K562 (cell line): ENCODE measurements around the gene SCAMP3. TPM values are rescaled to one million over a fixed set of nuclear protein-coding genes. Genes with fewer than 3 reads are reported as not detected.

Experiments
- BACH1 ChIP-seq: fragments of 200-800 bp; sonication (Bioruptor generic); IDR thresholded peaks from 2 replicates; pipeline ENCODE4 v1.6.1; 2016; ENCODE audit warnings: missing genetic modification characterization, missing compliant biosample characterization
- BCL6 ChIP-seq: fragments of 250-450 bp; sonication (Bioruptor Pico); IDR thresholded peaks from 2 replicates; pipeline ENCODE4 v1.4.0; 2020
- C11orf30 ChIP-seq: fragments of 450-650 bp; IDR thresholded peaks from 2 replicates; pipeline ENCODE4 v1.6.1; 2016; ENCODE audit warnings: low read depth, mild to moderate bottlenecking
- DDX20 ChIP-seq: fragments of 450-650 bp; IDR thresholded peaks from 2 replicates; pipeline ENCODE4 v1.6.1; 2016; ENCODE audit warnings: missing genetic modification characterization, low read depth, mild to moderate bottlenecking, missing compliant biosample characterization, moderate library complexity
- ETV1 ChIP-seq: fragments of 450-650 bp; conservative IDR thresholded peaks from 2 replicates; pipeline ENCODE4 v1.6.1; 2016; ENCODE audit warnings: missing genetic modification characterization, control low read depth, low read depth, missing compliant biosample characterization
- GTF2B ChIP-seq: IDR thresholded peaks from 2 replicates; pipeline ENCODE4 v1.6.1; 2011; ENCODE audit not compliant: insufficient read length; ENCODE audit errors: extremely low read depth
- HDAC3 ChIP-seq: fragments of 450-650 bp; IDR thresholded peaks from 2 replicates; pipeline ENCODE4 v1.6.1; 2018; ENCODE audit warnings: borderline replicate concordance, mild to moderate bottlenecking, moderate library complexity; ENCODE audit not compliant: partially characterized antibody
- KLF1 ChIP-seq: fragments of 450-650 bp; IDR thresholded peaks from 2 replicates; pipeline ENCODE4 v1.6.1; 2016; ENCODE audit warnings: missing genetic modification characterization, missing compliant biosample characterization
- NFRKB ChIP-seq: fragments of 450-650 bp; IDR thresholded peaks from 2 replicates; pipeline ENCODE4 v1.6.1; 2016; ENCODE audit warnings: low read depth
- POLR2A ChIP-seq: fragments of 450-650 bp; conservative IDR thresholded peaks from 2 replicates; pipeline ENCODE4 v1.6.1; 2016
- SAFB ChIP-seq: fragments of 200-400 bp; formaldehyde crosslinking; IDR thresholded peaks from 2 replicates; pipeline ENCODE4 v1.6.1; 2017; ENCODE audit warnings: low read depth, low read length, borderline replicate concordance
- SNRNP70 ChIP-seq: fragments of 200-400 bp; formaldehyde crosslinking; optimal IDR thresholded peaks from 2 replicates; pipeline ENCODE3; 2017; ENCODE audit warnings: low read depth, low read length
- TBP ChIP-seq: optimal IDR thresholded peaks from 2 replicates; pipeline ENCODE3; 2011; ENCODE audit warnings: low read depth, low read length, improper control_type of control experiment
- TEAD1 ChIP-seq, 2 experiments: fragments of 450-650 bp in 1 of 2; sonication (generic) in 1 of 2; formaldehyde crosslinking; IDR thresholded peaks; 2 replicates each; pipeline versions ENCODE4 v1.4.0 to v1.8.0; 2020 to 2022; ENCODE audit warnings: mild to moderate bottlenecking in 2 of 2, missing genetic modification reagents in 1 of 2
- ZNF445 ChIP-seq: fragments of 250-450 bp; sonication (Bioruptor Pico); IDR thresholded peaks from 2 replicates; pipeline ENCODE4 v1.4.0; 2020; ENCODE audit warnings: low read depth, mild to moderate bottlenecking, moderate library complexity
- ZNF830 ChIP-seq: fragments of 250-450 bp; sonication (Bioruptor Pico); IDR thresholded peaks from 2 replicates; pipeline ENCODE4 v1.5.0; 2021; ENCODE audit warnings: mild to moderate bottlenecking
- ZSCAN29 ChIP-seq: fragments of 450-650 bp; IDR thresholded peaks from 2 replicates; pipeline ENCODE4 v1.6.1; 2017
- polyA plus RNA-seq, 8 experiments: library from polyadenylated mRNA; depleted of rRNA in 4 of 8; stranded (reverse) in 5 of 8; unstranded in 3 of 8; fragments of >200 nt; fragmentation: Nextera tagmentation in 2 of 8; fragmentation: Illumina TruSeq in 1 of 8; extraction: Ambion mirVana in 2 of 8; extraction: Trizol in 1 of 8; gene quantifications; 2 replicates each; pipeline versions ENCODE4 v1.2.1 to v1.2.3, GENCODE V29; 2011 to 2014; ENCODE audit warnings: inconsistent platforms in 1 of 8, missing spikeins in 1 of 8
- total RNA-seq, 7 experiments: library from RNA; depleted of rRNA in 6 of 7; stranded (reverse); fragments of >200 nt in 6 of 7; fragmentation: Illumina TruSeq in 2 of 7; extraction: Trizol in 2 of 7; gene quantifications; 2 replicates each; pipeline versions ENCODE4 v1.2.1 to v1.2.3, GENCODE V29; 2011 to 2021; ENCODE audit warnings: low replicate concordance in 1 of 7
- TF ChIP-seq, protein P1 (sequence below): fragments of 200-800 bp; sonication (Bioruptor generic); IDR thresholded peaks from 2 replicates; pipeline ENCODE4 v1.6.1; 2016; ENCODE audit warnings: missing genetic modification characterization, missing compliant biosample characterization
- TF ChIP-seq, protein P2 (sequence below): fragments of 450-650 bp; conservative IDR thresholded peaks from 2 replicates; pipeline ENCODE4 v1.6.1; 2016; ENCODE audit warnings: missing genetic modification characterization, low read depth, mild to moderate bottlenecking, missing compliant biosample characterization, moderate library complexity

The SCAMP3 gene
- total and polyA plus RNA-seq, 9 of the 15 experiments (the other 6 are each of a cell fraction or from before 2014, with no cell fraction given) = 14.2 to 131 (median 86.1) TPM

- no peak for TF ChIP-seq DDX20 (tag)
- TF ChIP-seq ZSCAN29 = no peak
- TF ChIP-seq, protein P1, sequence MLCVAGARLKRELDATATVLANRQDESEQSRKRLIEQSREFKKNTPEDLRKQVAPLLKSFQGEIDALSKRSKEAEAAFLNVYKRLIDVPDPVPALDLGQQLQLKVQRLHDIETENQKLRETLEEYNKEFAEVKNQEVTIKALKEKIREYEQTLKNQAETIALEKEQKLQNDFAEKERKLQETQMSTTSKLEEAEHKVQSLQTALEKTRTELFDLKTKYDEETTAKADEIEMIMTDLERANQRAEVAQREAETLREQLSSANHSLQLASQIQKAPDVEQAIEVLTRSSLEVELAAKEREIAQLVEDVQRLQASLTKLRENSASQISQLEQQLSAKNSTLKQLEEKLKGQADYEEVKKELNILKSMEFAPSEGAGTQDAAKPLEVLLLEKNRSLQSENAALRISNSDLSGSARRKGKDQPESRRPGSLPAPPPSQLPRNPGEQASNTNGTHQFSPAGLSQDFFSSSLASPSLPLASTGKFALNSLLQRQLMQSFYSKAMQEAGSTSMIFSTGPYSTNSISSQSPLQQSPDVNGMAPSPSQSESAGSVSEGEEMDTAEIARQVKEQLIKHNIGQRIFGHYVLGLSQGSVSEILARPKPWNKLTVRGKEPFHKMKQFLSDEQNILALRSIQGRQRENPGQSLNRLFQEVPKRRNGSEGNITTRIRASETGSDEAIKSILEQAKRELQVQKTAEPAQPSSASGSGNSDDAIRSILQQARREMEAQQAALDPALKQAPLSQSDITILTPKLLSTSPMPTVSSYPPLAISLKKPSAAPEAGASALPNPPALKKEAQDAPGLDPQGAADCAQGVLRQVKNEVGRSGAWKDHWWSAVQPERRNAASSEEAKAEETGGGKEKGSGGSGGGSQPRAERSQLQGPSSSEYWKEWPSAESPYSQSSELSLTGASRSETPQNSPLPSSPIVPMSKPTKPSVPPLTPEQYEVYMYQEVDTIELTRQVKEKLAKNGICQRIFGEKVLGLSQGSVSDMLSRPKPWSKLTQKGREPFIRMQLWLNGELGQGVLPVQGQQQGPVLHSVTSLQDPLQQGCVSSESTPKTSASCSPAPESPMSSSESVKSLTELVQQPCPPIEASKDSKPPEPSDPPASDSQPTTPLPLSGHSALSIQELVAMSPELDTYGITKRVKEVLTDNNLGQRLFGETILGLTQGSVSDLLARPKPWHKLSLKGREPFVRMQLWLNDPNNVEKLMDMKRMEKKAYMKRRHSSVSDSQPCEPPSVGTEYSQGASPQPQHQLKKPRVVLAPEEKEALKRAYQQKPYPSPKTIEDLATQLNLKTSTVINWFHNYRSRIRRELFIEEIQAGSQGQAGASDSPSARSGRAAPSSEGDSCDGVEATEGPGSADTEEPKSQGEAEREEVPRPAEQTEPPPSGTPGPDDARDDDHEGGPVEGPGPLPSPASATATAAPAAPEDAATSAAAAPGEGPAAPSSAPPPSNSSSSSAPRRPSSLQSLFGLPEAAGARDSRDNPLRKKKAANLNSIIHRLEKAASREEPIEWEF (CRISPR knock-in tag) = 0 out of 2 replicates have a peak, but pooled peaks have one; percentile 56
- TF ChIP-seq BCL6 (CRISPR knock-in tag) = no peak
- TF ChIP-seq KLF1 (tag) = no peak
- TF ChIP-seq C11orf30 = no peak
- no peak for TF ChIP-seq TEAD1 (CRISPR knock-in tag; IDR thresholded peaks at IDR 0.05)
- no peak for TF ChIP-seq SNRNP70
- no peak for TF ChIP-seq BACH1 (tag)
- no peak for TF ChIP-seq SAFB
- TF ChIP-seq ETV1 (tag) = no peak
- TF ChIP-seq POLR2A = no peak
- TF ChIP-seq GTF2B = no peak
- TF ChIP-seq ZNF830 (CRISPR knock-in tag) = no peak
- no peak for TF ChIP-seq ZNF445 (CRISPR knock-in tag)
- no peak for TF ChIP-seq NFRKB
- no peak for TF ChIP-seq HDAC3
- no peak for TF ChIP-seq TBP
- TF ChIP-seq, protein P2, sequence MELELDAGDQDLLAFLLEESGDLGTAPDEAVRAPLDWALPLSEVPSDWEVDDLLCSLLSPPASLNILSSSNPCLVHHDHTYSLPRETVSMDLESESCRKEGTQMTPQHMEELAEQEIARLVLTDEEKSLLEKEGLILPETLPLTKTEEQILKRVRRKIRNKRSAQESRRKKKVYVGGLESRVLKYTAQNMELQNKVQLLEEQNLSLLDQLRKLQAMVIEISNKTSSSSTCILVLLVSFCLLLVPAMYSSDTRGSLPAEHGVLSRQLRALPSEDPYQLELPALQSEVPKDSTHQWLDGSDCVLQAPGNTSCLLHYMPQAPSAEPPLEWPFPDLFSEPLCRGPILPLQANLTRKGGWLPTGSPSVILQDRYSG (tag) = 0 out of 2 replicates have a peak, but pooled peaks have one; percentile 73
Measured at GRCh38 chr1:155228096-155228427, 34.1 kb downstream of the SCAMP3 start (continued).
